ENCODE data around the gene NFYC.

DNA sequence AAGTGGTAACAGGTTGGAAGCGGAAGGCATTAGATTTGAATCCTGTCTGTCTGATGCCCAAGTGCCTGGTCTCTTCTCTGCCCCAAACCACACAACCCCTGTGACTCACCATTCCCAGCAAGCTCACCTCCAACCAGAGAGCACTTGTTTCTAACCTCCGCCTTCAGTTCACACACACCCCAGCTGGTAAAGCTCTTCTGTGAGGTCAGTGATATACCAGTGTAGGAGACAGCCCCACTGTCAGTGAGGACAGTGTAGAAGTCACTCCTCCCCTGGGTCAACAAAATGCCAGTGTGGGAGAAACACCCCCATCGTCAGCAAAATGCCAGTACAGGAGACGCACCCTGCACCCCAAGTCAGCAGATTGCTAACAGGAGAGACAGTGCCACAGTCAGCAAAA, 28.6 kb upstream of the NFYC start:
- TF ChIP-seq, protein P1, sequence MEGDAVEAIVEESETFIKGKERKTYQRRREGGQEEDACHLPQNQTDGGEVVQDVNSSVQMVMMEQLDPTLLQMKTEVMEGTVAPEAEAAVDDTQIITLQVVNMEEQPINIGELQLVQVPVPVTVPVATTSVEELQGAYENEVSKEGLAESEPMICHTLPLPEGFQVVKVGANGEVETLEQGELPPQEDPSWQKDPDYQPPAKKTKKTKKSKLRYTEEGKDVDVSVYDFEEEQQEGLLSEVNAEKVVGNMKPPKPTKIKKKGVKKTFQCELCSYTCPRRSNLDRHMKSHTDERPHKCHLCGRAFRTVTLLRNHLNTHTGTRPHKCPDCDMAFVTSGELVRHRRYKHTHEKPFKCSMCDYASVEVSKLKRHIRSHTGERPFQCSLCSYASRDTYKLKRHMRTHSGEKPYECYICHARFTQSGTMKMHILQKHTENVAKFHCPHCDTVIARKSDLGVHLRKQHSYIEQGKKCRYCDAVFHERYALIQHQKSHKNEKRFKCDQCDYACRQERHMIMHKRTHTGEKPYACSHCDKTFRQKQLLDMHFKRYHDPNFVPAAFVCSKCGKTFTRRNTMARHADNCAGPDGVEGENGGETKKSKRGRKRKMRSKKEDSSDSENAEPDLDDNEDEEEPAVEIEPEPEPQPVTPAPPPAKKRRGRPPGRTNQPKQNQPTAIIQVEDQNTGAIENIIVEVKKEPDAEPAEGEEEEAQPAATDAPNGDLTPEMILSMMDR (IDR thresholded peaks at IDR 0.05) = no peak
- no peak for TF ChIP-seq POLR2A (IDR thresholded peaks at IDR 0.05)

Measured in heart left ventricle (tissue), 13 donors.